Left ventricle myocardium inferior (tissue), 1 donor: Measurements from ENCODE around the gene RALY. TPM values are rescaled to one million over a fixed set of nuclear protein-coding genes. Genes with fewer than 3 reads are reported as not detected.

Experiments used
- DNase-seq: peaks from one replicate; pipeline ENCODE4 v3.0.0-alpha.2; 2020
- H3K27ac ChIP-seq: fragments of 200-600 bp; replicated peaks from 2 replicates; pipeline ENCODE4 v1.8.0; 2021
- H3K27me3 ChIP-seq: fragments of 200-600 bp; 2 replicates; pipeline ENCODE4 v1.8.0; 2021; ENCODE audit warnings: low read depth
- H3K36me3 ChIP-seq: fragments of 200-600 bp; 2 replicates; pipeline ENCODE4 v1.8.0; 2021
- H3K4me1 ChIP-seq: fragments of 200-600 bp; 2 replicates; pipeline ENCODE4 v1.8.0; 2021
- H3K4me3 ChIP-seq: fragments of 200-600 bp; 2 replicates; pipeline ENCODE4 v1.8.0; 2021; ENCODE audit warnings: mild to moderate bottlenecking, moderate library complexity
- H3K9me3 ChIP-seq: fragments of 200-600 bp; replicated peaks from 2 replicates; pipeline ENCODE4 v1.8.0; 2021
- CTCF ChIP-seq: fragments of 200-600 bp; IDR thresholded peaks from 2 replicates; pipeline ENCODE4 v1.8.0; 2021; ENCODE audit warnings: antibody characterized with exemption, mild to moderate bottlenecking, borderline replicate concordance
- intact Hi-C: fragments of 100-400 bp; cut with micrococcal nuclease; formaldehyde crosslinking; loops from one replicate; pipeline ENCODE4 v1.11.0; 2022
- total RNA-seq: library from RNA; stranded (reverse); fragmentation: NEBNext Ultra II Directional; extraction: Animal tissue kit (Norgen Biotek cat#: 25700); gene quantifications from one replicate; pipeline ENCODE4 v1.2.1, GENCODE V29; 2021
- donor health status: DM: no; HTN: yes; CAD: no; lungs with severe emphysema.

The RALY gene
- total RNA-seq, 1 donor from 2014 or later, result 107 TPM

GRCh38 chr20:34033903-34034302, 40.2 kb downstream of the RALY start:
- peaks cover 19% of the 10 kb centered on the region for H3K36me3 ChIP-seq
- no peak overlapping the region for H3K4me3 ChIP-seq
- H3K4me1 ChIP-seq, result peaks cover 46% of the 10 kb centered on the region
- no peak for DNase-seq
- H3K9me3 ChIP-seq, result no peaks in the 10 kb centered on the region
- no peak for TF ChIP-seq CTCF
- H3K27ac ChIP-seq, result no peak overlapping the region
- H3K27me3 ChIP-seq, result no peaks in the 10 kb centered on the region
- intact Hi-C loops, result no loop called here

GRCh38 chr20:34037121-34037520, 43.4 kb downstream of the RALY start:
- TF ChIP-seq CTCF, result no peak
- intact Hi-C loops, result no loop called here
- peaks cover 71% of the 10 kb centered on the region for H3K4me1 ChIP-seq

GRCh38 chr20:34037767-34038166, 44.1 kb downstream of the RALY start:
- Histone ChIP-seq H3K4me1 (peaks cover 77% of the 10 kb centered on the region), H3K27me3 (no peaks in the 10 kb centered on the region), H3K9me3 (no peaks in the 10 kb centered on the region), H3K36me3 (peaks cover 6% of the 10 kb centered on the region), H3K27ac (peak overlapping the region; percentile 14), H3K4me3 (no peak overlapping the region)
- intact Hi-C loops, result no loop called here
- TF ChIP-seq CTCF, result no peak
- DNase-seq, result peak; percentile 23

More at GRCh38 chr20:34037121-34037520, 43.4 kb downstream of the RALY start:
- no peak for DNase-seq
- H3K27me3 ChIP-seq, result no peaks in the 10 kb centered on the region
- peak overlapping the region; percentile 14 for H3K27ac ChIP-seq
- H3K4me3 ChIP-seq, result no peak overlapping the region
- peaks cover 12% of the 10 kb centered on the region for H3K36me3 ChIP-seq
- no peaks in the 10 kb centered on the region for H3K9me3 ChIP-seq

GRCh38 chr20:34040300-34040995, 46.7 kb downstream of the RALY start:
- TF ChIP-seq CTCF, result no peak
- no peaks in the 10 kb centered on the region for H3K27me3 ChIP-seq
- H3K9me3 ChIP-seq, result no peaks in the 10 kb centered on the region
- intact Hi-C loops, result no loop called here
- H3K4me1 ChIP-seq, result peaks cover 100% of the 10 kb centered on the region
- H3K27ac ChIP-seq, result peak overlapping the region; percentile 78
- no peak overlapping the region for H3K4me3 ChIP-seq
- H3K36me3 ChIP-seq, result no peaks in the 10 kb centered on the region
- DNase-seq, result peak; percentile 18

GRCh38 chr20:34041226-34041625, 47.5 kb downstream of the RALY start:
- Histone ChIP-seq H3K4me3 (no peak overlapping the region), H3K9me3 (no peaks in the 10 kb centered on the region), H3K27me3 (no peaks in the 10 kb centered on the region), H3K36me3 (no peaks in the 10 kb centered on the region), H3K4me1 (peaks cover 100% of the 10 kb centered on the region), H3K27ac (peak overlapping the region; percentile 78)
- no peak for DNase-seq
- TF ChIP-seq CTCF, result no peak
- intact Hi-C loops, result no loop called here
